CD4-positive, alpha-beta T cell treated with Interleukin-12 subunit alpha and Interleukin-12 subunit beta, for 1 hour (primary cell): ENCODE measurements around the gene NEK1.
"Not testable (repeated sequence)": the region's sequence is repeated elsewhere in the genome, so short reads cannot be mapped to it uniquely, and the experiment has no call there.

Experiments
- DNase-seq: peaks from one replicate; pipeline ENCODE4 v3.0.0-alpha.2; 2020

NEK1 gene

GRCh38 chr4:169601016-169601771 is 11.2 kb downstream of the NEK1 start:
- no peak for DNase-seq

GRCh38 chr4:169594560-169595195 is 17.7 kb downstream of the NEK1 start:
- no peak for DNase-seq

- no peak for DNase-seq
These were observed 19.3 kb downstream of the NEK1 start for GRCh38 chr4:169593050-169593560.

- no peak for DNase-seq
These were observed 28.8 kb downstream of the NEK1 start for GRCh38 chr4:169583563-169583962.

- no peak for DNase-seq
These were observed 29.7 kb downstream of the NEK1 start for GRCh38 chr4:169582706-169583105.

- no peak for DNase-seq
These were observed 30.2 kb downstream of the NEK1 start for GRCh38 chr4:169582203-169582602.

- DNase-seq: no peak
These were observed 38.5 kb downstream of the NEK1 start for GRCh38 chr4:169573889-169574288.

GRCh38 chr4:169571435-169571834 is 40.9 kb downstream of the NEK1 start:
- DNase-seq: no peak

GRCh38 chr4:169571012-169571411 is 41.4 kb downstream of the NEK1 start:
- DNase-seq: not testable (repeated sequence)

- DNase-seq: not testable (repeated sequence)
These were observed 42.1 kb downstream of the NEK1 start for GRCh38 chr4:169570266-169570665.

GRCh38 chr4:169569188-169569587 is 43.2 kb downstream of the NEK1 start:
- DNase-seq: not testable (repeated sequence)

GRCh38 chr4:169567916-169568315 is 44.5 kb downstream of the NEK1 start:
- DNase-seq: no peak

GRCh38 chr4:169566021-169566818 is 46.2 kb downstream of the NEK1 start:
- peak; percentile 47 for DNase-seq

GRCh38 chr4:169565606-169566005 is 46.8 kb downstream of the NEK1 start:
- DNase-seq: no peak

- DNase-seq: no peak
These were observed 55.2 kb downstream of the NEK1 start for GRCh38 chr4:169557061-169557636.

GRCh38 chr4:169546548-169546947 is 65.8 kb downstream of the NEK1 start:
- DNase-seq: not testable (repeated sequence)

- no peak for DNase-seq
These were observed 71.6 kb downstream of the NEK1 start for GRCh38 chr4:169540774-169541173.

GRCh38 chr4:169530048-169530447 is 82.3 kb downstream of the NEK1 start:
- DNase-seq: no peak

- no peak for DNase-seq
These were observed 88.6 kb downstream of the NEK1 start for GRCh38 chr4:169523796-169524195.

- no peak for DNase-seq
These were observed 101.8 kb downstream of the NEK1 start for GRCh38 chr4:169510617-169511016.

GRCh38 chr4:169506903-169507302 is 105.5 kb downstream of the NEK1 start:
- no peak for DNase-seq

- DNase-seq: not testable (repeated sequence)
These were observed 112.5 kb downstream of the NEK1 start for GRCh38 chr4:169499907-169500306.

- not testable (repeated sequence) for DNase-seq
These were observed 118.1 kb downstream of the NEK1 start for GRCh38 chr4:169494234-169494633.
